HG02970 (cell line): Measurements from ENCODE around the gene TMEM229B.
"Not testable (repeated sequence)": the region's sequence is repeated elsewhere in the genome, so short reads cannot be mapped to it uniquely, and the experiment has no call there.

Experiments
- ATAC-seq: cut with Tn5 transposase; IDR thresholded peaks from one replicate; pipeline ENCODE4 v1.9.1; 2021; ENCODE audit warnings: mild to moderate bottlenecking, moderate library complexity, moderate number of reproducible peaks; ENCODE audit not compliant: unreplicated experiment, low FRiP score

The TMEM229B gene

GRCh38 chr14:67459336-67459735 lies 29.2 kb downstream of the TMEM229B start:
- ATAC-seq: no peak

GRCh38 chr14:67457782-67458181 lies 30.7 kb downstream of the TMEM229B start:
- ATAC-seq: no peak

- ATAC-seq: no peak
Observed at GRCh38 chr14:67456732-67457131, 31.8 kb downstream of the TMEM229B start.

GRCh38 chr14:67453575-67454300 lies 34.8 kb downstream of the TMEM229B start:
- ATAC-seq: no peak

GRCh38 chr14:67451667-67452066 lies 36.9 kb downstream of the TMEM229B start:
- not testable (repeated sequence) for ATAC-seq

GRCh38 chr14:67449096-67449495 lies 39.4 kb downstream of the TMEM229B start:
- no peak for ATAC-seq

GRCh38 chr14:67447033-67447381 lies 41.5 kb downstream of the TMEM229B start:
- ATAC-seq: no peak

- ATAC-seq: no peak
Observed at GRCh38 chr14:67446371-67447032, 42.0 kb downstream of the TMEM229B start.

- no peak for ATAC-seq
Observed at GRCh38 chr14:67444395-67444794, 44.1 kb downstream of the TMEM229B start.

GRCh38 chr14:67442139-67442906 lies 46.2 kb downstream of the TMEM229B start:
- ATAC-seq: no peak

- ATAC-seq: no peak
Observed at GRCh38 chr14:67441672-67442071, 46.8 kb downstream of the TMEM229B start.

- no peak for ATAC-seq
Observed at GRCh38 chr14:67441256-67441655, 47.3 kb downstream of the TMEM229B start.

GRCh38 chr14:67440513-67440912 lies 48.0 kb downstream of the TMEM229B start:
- no peak for ATAC-seq

GRCh38 chr14:67438969-67439368 lies 49.6 kb downstream of the TMEM229B start:
- no peak for ATAC-seq

- ATAC-seq: no peak
Observed at GRCh38 chr14:67436006-67436866, 52.3 kb downstream of the TMEM229B start.

- no peak for ATAC-seq
Observed at GRCh38 chr14:67435603-67436002, 52.9 kb downstream of the TMEM229B start.

GRCh38 chr14:67432050-67432564 lies 56.4 kb downstream of the TMEM229B start:
- no peak for ATAC-seq

GRCh38 chr14:67429510-67430205 lies 58.9 kb downstream of the TMEM229B start:
- no peak for ATAC-seq

- no peak for ATAC-seq
Observed at GRCh38 chr14:67428501-67429031, 60.0 kb downstream of the TMEM229B start.
